Measurements from ENCODE around the gene EPHB6.

GRCh38 chr7:142882338-142882678 is 27.4 kb downstream of the EPHB6 start:
- no peak for TF ChIP-seq POLR2A (IDR thresholded peaks at IDR 0.05; ENCODE audit: low read depth, low read length)
- TF ChIP-seq TAF1 (IDR thresholded peaks at IDR 0.05; ENCODE audit: low read depth, low read length) = no peak
- TF ChIP-seq SPI1 (IDR thresholded peaks at IDR 0.05; ENCODE audit: low read depth, low read length) = no peak

All from GM12891 (cell line).